Keratinocyte (primary cell): ENCODE data around the gene MS4A15.

Source experiments
- EZH2 ChIP-seq: IDR thresholded peaks from one replicate; pipeline ENCODE4 v1.6.1; 2012; ENCODE audit warnings: inconsistent platforms, mild to moderate bottlenecking, low read length, moderate library complexity
- TF ChIP-seq, protein P1 (sequence below), 3 experiments: IDR thresholded peaks in 1 of 3; conservative IDR thresholded peaks in 1 of 3; optimal IDR thresholded peaks in 1 of 3; 2 replicates in 2 of 3; 3 replicates in 1 of 3; pipeline versions ENCODE3 to v1.5.1; 2011; ENCODE audit warnings: low read length in 3 of 3, mild to moderate bottlenecking in 3 of 3, moderate library complexity in 2 of 3, control low read depth in 1 of 3, inconsistent platforms in 1 of 3; ENCODE audit not compliant: insufficient read depth in 2 of 3; ENCODE audit errors: extremely low read depth in 1 of 3

DNA sequence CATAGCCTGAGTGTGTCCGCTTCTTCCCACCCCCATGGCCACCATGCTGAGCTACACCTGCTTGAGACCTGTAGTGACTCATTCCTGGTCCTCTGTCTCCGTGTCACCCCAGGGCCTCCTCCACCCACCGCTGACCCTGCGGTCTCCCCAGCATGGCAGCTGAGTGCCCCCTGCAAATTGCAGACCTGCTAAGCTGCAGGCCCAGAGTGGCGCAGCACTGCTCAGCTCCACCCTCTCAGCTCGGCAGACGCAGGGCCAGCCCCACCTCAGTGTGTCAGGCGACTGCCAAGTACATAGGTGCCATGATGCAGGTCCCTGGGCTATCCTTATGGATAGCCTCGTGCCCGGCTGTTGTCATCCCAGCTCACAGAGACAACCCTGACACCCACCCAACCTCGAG lies 13.1 kb downstream of the MS4A15 start:
- TF ChIP-seq, protein P1, sequence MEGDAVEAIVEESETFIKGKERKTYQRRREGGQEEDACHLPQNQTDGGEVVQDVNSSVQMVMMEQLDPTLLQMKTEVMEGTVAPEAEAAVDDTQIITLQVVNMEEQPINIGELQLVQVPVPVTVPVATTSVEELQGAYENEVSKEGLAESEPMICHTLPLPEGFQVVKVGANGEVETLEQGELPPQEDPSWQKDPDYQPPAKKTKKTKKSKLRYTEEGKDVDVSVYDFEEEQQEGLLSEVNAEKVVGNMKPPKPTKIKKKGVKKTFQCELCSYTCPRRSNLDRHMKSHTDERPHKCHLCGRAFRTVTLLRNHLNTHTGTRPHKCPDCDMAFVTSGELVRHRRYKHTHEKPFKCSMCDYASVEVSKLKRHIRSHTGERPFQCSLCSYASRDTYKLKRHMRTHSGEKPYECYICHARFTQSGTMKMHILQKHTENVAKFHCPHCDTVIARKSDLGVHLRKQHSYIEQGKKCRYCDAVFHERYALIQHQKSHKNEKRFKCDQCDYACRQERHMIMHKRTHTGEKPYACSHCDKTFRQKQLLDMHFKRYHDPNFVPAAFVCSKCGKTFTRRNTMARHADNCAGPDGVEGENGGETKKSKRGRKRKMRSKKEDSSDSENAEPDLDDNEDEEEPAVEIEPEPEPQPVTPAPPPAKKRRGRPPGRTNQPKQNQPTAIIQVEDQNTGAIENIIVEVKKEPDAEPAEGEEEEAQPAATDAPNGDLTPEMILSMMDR (optimal IDR thresholded peaks at IDR 0.05 in 1 of 3, IDR thresholded peaks at IDR 0.05 in 1 of 3, conservative IDR thresholded peaks at IDR 0.05 in 1 of 3; ENCODE audit: extremely low read depth in 1 of 3, insufficient read depth in 2 of 3, low read length in 3 of 3): no peak
- TF ChIP-seq EZH2: no peak
